Naive thymus-derived CD8-positive, alpha-beta T cell (primary cell): ENCODE measurements around the gene DOCK10. TPM values are rescaled to one million over a fixed set of nuclear protein-coding genes. Genes with fewer than 3 reads are reported as not detected.

Experiments used
- ATAC-seq, 2 donors: fragments of 150-1000 bp; cut with Tn5 transposase in 1 of 2; sonication (Bioruptor Pico), chemical (Tn5 transposase) in 1 of 2; 1 replicate in 1 of 2; 2 replicates in 1 of 2; pipeline ENCODE4 v1.10.0; 2021; ENCODE audit warnings: mild to moderate bottlenecking in 2 of 2, moderate library complexity in 2 of 2
- POLR2A ChIA-PET: fragments of 350-600 bp; sonication (Branson Sonifier 250); formaldehyde crosslinking; loops from one replicate; lab custom pipeline; 2021; ENCODE audit warnings: antibody characterized with exemption; lab: Charles Lee
- DNase-seq, 10 donors: peaks; one replicate each; pipeline versions ENCODE4 v3.0.0 to v3.0.0-alpha.2; 2020 to 2022
- H3K27ac Mint-ChIP-seq, 10 donors: one replicate each; pipeline ENCODE4 v1.8.0; 2020 to 2022; ENCODE audit warnings: mild to moderate bottlenecking in 10 of 10, mixed read lengths in 10 of 10, moderate library complexity in 4 of 10, inconsistent platforms in 1 of 10
- H3K27me3 Mint-ChIP-seq, 5 donors: one replicate each; pipeline ENCODE4 v1.8.0; 2021 to 2022; ENCODE audit warnings: mixed read lengths in 5 of 5
- H3K36me3 Mint-ChIP-seq, 3 donors: one replicate each; pipeline ENCODE4 v1.8.0; 2020 to 2022; ENCODE audit warnings: mixed read lengths in 3 of 3, mild to moderate bottlenecking in 2 of 3, inconsistent platforms in 1 of 3
- H3K4me1 Mint-ChIP-seq, 4 donors: one replicate each; pipeline ENCODE4 v1.8.0; 2021 to 2022; ENCODE audit warnings: mixed read lengths in 4 of 4
- H3K4me3 Mint-ChIP-seq, 10 donors: one replicate each; pipeline ENCODE4 v1.8.0; 2020 to 2022; ENCODE audit warnings: mild to moderate bottlenecking in 10 of 10, mixed read lengths in 10 of 10, moderate library complexity in 6 of 10, inconsistent platforms in 1 of 10
- H3K9me3 Mint-ChIP-seq, 9 donors: one replicate each; pipeline ENCODE4 v1.8.0; 2020 to 2022; ENCODE audit warnings: mixed read lengths in 9 of 9, mild to moderate bottlenecking in 3 of 9, inconsistent platforms in 1 of 9, moderate library complexity in 1 of 9
- polyA plus RNA-seq, 3 donors: library from polyadenylated mRNA; unstranded; fragments of 300-500 nt; fragmentation: Illumina TruSeq; gene quantifications; one replicate each; pipeline ENCODE4 v1.2.3, GENCODE V29; 2021
- total RNA-seq, 8 experiments: library from RNA in 2 of 8; stranded (reverse) in 2 of 8; gene quantifications; one replicate each; pipeline ENCODE4 v1.2.3 and lab custom pipeline; 2021 to 2026

Gene DOCK10
- total and polyA plus RNA-seq, 5 experiments from 2014 or later = 34.1 to 180 (median 57.9) TPM

- POLR2A ChIA-PET = interaction anchor here (0.7 kb wide), 1 partner anchor 17 kb away, joined by 3 read pairs; no protein-coding TSS in a partner anchor
- peak overlapping the region in 2 of 10 donors; percentile 10 to 59 for H3K4me3 Mint-ChIP-seq
- H3K27ac Mint-ChIP-seq = peak overlapping the region; percentile 38 to 82 (median 72)
- no peak for DNase-seq
- no peaks in the 10 kb centered on the region for H3K27me3 Mint-ChIP-seq
- ATAC-seq = no peak
- peaks cover 0 to 1% (median 0%) of the 10 kb centered on the region in 9 donors for H3K9me3 Mint-ChIP-seq
- H3K36me3 Mint-ChIP-seq = peaks cover 10 to 68% (median 20%) of the 10 kb centered on the region in 3 donors
- H3K4me1 Mint-ChIP-seq = peaks cover 36 to 65% (median 62%) of the 10 kb centered on the region in 4 donors
Observed at GRCh38 chr2:224908818-224909217, 133.4 kb downstream of the DOCK10 start.

DNA sequence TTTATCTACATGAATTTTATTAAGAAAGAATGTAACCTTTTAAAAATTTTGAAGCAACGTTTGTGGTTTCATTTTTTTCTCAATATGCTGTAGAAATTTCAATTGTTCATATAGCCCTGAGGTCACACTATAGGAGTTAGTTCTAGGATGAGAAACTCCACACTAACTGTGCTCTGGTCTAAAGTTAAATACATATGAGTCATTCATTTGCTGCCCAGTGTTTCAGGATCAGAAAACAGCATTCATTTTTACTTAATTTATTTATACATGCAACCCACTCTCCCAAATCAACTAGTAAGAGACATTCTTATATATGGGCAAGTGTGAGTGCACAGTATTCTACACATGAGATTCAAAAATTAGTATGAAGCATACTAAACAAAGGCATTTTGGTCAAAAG lies 137.9 kb downstream of the DOCK10 start:
- no peaks in the 10 kb centered on the region for H3K27me3 Mint-ChIP-seq
- POLR2A ChIA-PET = no interaction called here

DNA sequence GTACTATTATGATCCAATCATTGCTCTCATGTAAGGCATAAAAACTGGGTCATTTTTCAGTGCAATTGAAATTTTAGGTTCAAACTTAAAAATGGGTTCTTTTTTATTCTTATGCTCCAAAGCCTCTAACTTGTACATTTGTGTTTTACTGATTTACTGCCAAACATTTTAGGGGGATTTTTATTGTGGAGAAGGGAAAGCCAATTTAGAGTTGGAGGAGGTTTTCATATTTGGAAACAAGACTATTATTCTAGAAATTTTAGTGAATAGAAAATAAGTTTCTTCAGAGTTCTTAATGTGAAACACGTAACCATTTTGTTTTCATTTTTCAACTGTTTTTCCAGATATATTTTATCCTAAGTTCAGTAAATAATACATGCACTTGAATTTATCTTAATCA lies 138.6 kb downstream of the DOCK10 start:
- POLR2A ChIA-PET = no interaction called here

More for the DNA sequence above, 137.9 kb downstream of the DOCK10 start:
- Mint-ChIP-seq H3K36me3 (peaks cover 13 to 62% (median 20%) of the 10 kb centered on the region in 3 donors), H3K27ac (peak overlapping the region in 1 of 10 donors; percentile 56), H3K4me1 (peaks cover 27 to 57% (median 48%) of the 10 kb centered on the region in 4 donors), H3K9me3 (peaks cover 0 to 1% (median 0%) of the 10 kb centered on the region in 9 donors), H3K4me3 (no peak overlapping the region)
- DNase-seq (no peak), ATAC-seq (no peak)

DNA sequence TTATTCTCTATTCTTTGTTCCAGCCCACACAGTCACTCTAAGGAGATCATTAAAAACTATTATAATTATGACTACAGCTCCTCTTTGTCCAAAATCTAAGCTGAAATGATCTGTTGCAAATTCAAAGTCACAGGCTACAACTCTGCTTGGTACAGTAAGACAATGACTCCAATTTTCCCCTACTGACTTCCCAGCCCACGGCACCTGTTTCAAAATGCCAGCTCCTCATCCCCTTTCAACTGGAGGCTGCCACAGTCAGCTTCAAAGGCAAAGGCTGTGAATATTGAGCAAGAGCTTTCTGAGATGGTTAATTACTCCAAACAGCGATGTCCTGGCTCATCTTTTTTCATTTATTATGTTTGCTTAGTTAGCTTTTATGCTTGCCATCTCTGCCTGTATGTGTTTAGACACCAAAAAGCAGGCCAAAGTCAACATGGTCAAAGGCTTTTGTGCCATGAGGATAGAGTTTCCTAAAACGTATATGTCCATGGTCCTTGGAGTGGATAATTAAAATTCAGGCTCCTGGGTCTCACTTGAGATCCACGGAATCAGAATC lies 141.1 kb downstream of the DOCK10 start:
- Mint-ChIP-seq H3K9me3 (no peaks in the 10 kb centered on the region), H3K36me3 (peaks cover 6 to 60% (median 15%) of the 10 kb centered on the region in 3 donors), H3K4me3 (no peak overlapping the region), H3K27ac (peak overlapping the region in 7 of 10 donors; percentile 18 to 73 (median 64)), H3K4me1 (peaks cover 23 to 46% (median 37%) of the 10 kb centered on the region in 4 donors), H3K27me3 (no peaks in the 10 kb centered on the region)
- POLR2A ChIA-PET = no interaction called here
- ATAC-seq = no peak
- no peak for DNase-seq

More for the DNA sequence above, 138.6 kb downstream of the DOCK10 start:
- DNase-seq (no peak), ATAC-seq (no peak)
- peaks cover 13 to 63% (median 21%) of the 10 kb centered on the region in 3 donors for H3K36me3 Mint-ChIP-seq
- peaks cover 24 to 53% (median 42%) of the 10 kb centered on the region in 4 donors for H3K4me1 Mint-ChIP-seq
- peaks cover 0 to 1% (median 0%) of the 10 kb centered on the region in 9 donors for H3K9me3 Mint-ChIP-seq
- H3K27ac Mint-ChIP-seq = peak overlapping the region in 4 of 10 donors; percentile 20 to 64 (median 50)
- H3K4me3 Mint-ChIP-seq = no peak overlapping the region
- no peaks in the 10 kb centered on the region for H3K27me3 Mint-ChIP-seq

- DNase-seq (no peak), ATAC-seq (no peak)
- peaks cover 27 to 56% (median 51%) of the 10 kb centered on the region in 4 donors for H3K4me1 Mint-ChIP-seq
- no peaks in the 10 kb centered on the region for H3K27me3 Mint-ChIP-seq
- POLR2A ChIA-PET = no interaction called here
- peak overlapping the region in 3 of 10 donors; percentile 5 to 51 (median 41) for H3K4me3 Mint-ChIP-seq
- H3K9me3 Mint-ChIP-seq = no peaks in the 10 kb centered on the region
- peaks cover 13 to 87% (median 24%) of the 10 kb centered on the region in 3 donors for H3K36me3 Mint-ChIP-seq
- H3K27ac Mint-ChIP-seq = peak overlapping the region in 8 of 10 donors; percentile 24 to 90 (median 78)
Observed at GRCh38 chr2:224895377-224895776, 146.9 kb downstream of the DOCK10 start.

DNA sequence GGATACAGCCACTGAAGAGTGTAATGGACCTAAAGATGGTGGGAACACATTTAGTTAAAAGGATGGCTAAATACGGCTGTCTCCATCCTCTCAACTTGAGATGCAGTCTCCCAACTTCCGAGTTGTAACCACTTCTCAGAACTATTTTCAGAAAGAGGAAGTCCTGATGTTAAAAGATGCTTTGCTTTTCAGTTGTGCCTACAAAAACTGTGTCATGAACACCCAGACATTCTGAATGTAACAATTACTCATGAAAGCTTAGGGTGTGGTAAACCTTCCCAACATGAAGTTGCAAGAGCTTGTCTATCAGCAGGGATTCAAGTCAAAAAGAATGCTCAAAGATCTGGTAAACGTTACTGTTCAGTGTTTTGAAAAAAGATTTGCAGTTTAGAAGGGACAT lies 147.9 kb downstream of the DOCK10 start:
- ATAC-seq = peak; percentile 47 to 53
- POLR2A ChIA-PET = no interaction called here
- Mint-ChIP-seq H3K27ac (peak overlapping the region; percentile 54 to 90 (median 79)), H3K27me3 (no peaks in the 10 kb centered on the region), H3K36me3 (peaks cover 18 to 93% (median 27%) of the 10 kb centered on the region in 3 donors), H3K4me1 (peaks cover 32 to 60% (median 55%) of the 10 kb centered on the region in 4 donors), H3K9me3 (no peaks in the 10 kb centered on the region), H3K4me3 (peak overlapping the region in 8 of 10 donors; percentile 5 to 52 (median 34))
- peak in 2 of 10 donors; percentile 13 to 27 for DNase-seq

DNA sequence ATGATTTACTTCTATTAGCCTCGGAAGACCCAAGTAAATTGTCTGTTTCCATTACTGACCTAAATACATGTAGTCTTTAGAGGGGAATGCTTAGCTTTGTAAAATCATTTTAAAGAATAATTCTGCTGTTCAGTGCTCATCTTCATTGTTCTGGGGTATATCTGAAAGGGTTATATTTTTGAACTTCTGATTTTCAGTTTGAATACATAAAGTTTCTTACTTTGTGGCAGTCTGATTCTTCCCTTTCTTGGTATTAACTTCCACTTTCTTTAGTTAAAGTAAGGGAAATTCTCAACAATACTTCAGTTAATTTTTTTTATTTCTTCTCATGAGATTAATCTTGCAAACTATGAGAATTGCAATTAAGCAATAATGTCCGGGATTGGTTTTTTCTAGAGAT lies 148.4 kb downstream of the DOCK10 start:
- Mint-ChIP-seq H3K27ac (peak overlapping the region in 8 of 10 donors; percentile 46 to 90 (median 78)), H3K4me1 (peaks cover 32 to 59% (median 53%) of the 10 kb centered on the region in 4 donors), H3K36me3 (peaks cover 21 to 94% (median 26%) of the 10 kb centered on the region in 3 donors), H3K9me3 (no peaks in the 10 kb centered on the region), H3K4me3 (peak overlapping the region in 1 of 10 donors; percentile 52), H3K27me3 (no peaks in the 10 kb centered on the region)
- DNase-seq (no peak), ATAC-seq (no peak)
- POLR2A ChIA-PET = no interaction called here

GRCh38 chr2:224892574-224893204 lies 149.6 kb downstream of the DOCK10 start:
- peak overlapping the region in 2 of 10 donors; percentile 11 to 66 for H3K4me3 Mint-ChIP-seq
- no peak for ATAC-seq
- peaks cover 19 to 93% (median 29%) of the 10 kb centered on the region in 3 donors for H3K36me3 Mint-ChIP-seq
- H3K27ac Mint-ChIP-seq = peak overlapping the region in 8 of 10 donors; percentile 22 to 88 (median 82)
- H3K9me3 Mint-ChIP-seq = no peaks in the 10 kb centered on the region
- POLR2A ChIA-PET = no interaction called here
- H3K4me1 Mint-ChIP-seq = peaks cover 28 to 56% (median 52%) of the 10 kb centered on the region in 4 donors
- DNase-seq = no peak
- no peaks in the 10 kb centered on the region for H3K27me3 Mint-ChIP-seq

GRCh38 chr2:224890372-224890771 lies 151.9 kb downstream of the DOCK10 start:
- DNase-seq = no peak
- ATAC-seq = no peak
- Mint-ChIP-seq H3K27ac (peak overlapping the region in 9 of 10 donors; percentile 21 to 79 (median 42)), H3K36me3 (peaks cover 19 to 95% (median 28%) of the 10 kb centered on the region in 3 donors), H3K4me1 (peaks cover 28 to 56% (median 51%) of the 10 kb centered on the region in 4 donors), H3K27me3 (no peaks in the 10 kb centered on the region), H3K4me3 (no peak overlapping the region), H3K9me3 (no peaks in the 10 kb centered on the region)
- POLR2A ChIA-PET = no interaction called here

- H3K9me3 Mint-ChIP-seq = no peaks in the 10 kb centered on the region
- H3K4me1 Mint-ChIP-seq = peaks cover 13 to 53% (median 46%) of the 10 kb centered on the region in 4 donors
- H3K36me3 Mint-ChIP-seq = peaks cover 19 to 95% (median 34%) of the 10 kb centered on the region in 3 donors
- no peak overlapping the region for H3K4me3 Mint-ChIP-seq
- POLR2A ChIA-PET = interaction anchor here (0.9 kb wide), 1 partner anchor 56 kb away, joined by 4 read pairs; no protein-coding TSS in a partner anchor
- ATAC-seq (peak; percentile 49 to 52), DNase-seq (peak in 1 of 10 donors; percentile 10)
- peak overlapping the region in 2 of 10 donors; percentile 70 to 84 for H3K27ac Mint-ChIP-seq
- H3K27me3 Mint-ChIP-seq = no peaks in the 10 kb centered on the region
Observed at GRCh38 chr2:224887141-224887540, 155.1 kb downstream of the DOCK10 start.

DNA sequence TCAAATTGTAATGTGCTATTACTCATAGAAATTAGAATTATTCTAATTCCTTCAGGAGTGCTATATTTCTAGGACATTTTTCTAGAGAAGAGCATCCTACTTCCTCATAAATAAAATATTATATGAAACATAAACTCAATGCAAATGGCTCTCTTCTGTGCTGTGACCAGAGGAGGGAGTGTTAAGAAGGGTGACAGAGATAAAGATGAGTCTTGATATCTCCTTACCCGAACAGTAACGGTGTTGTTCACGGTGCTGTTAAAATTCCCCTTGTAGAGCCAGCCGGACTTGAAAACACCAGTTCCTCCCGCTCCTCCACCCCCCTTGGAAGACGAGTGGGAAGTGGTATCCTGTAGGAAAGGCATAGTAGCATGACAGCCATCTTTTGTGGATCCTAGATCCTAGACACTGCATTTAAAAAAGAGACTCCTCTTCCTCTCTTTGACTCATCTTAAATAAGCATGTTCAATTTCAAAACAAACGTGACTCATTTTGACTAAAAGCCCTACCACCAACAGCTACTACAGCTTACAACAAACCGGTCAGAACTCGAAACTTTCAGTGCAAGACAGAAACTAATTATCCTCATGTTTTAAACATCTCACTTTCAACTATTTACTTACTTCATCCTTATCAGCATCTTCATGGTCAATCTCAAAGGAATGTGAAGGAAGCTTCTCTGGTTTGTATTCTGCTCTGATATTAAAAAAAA lies 156.3 kb downstream of the DOCK10 start:
- POLR2A ChIA-PET = no interaction called here

GRCh38 chr2:224885291-224885690 lies 157.0 kb downstream of the DOCK10 start:
- POLR2A ChIA-PET = no interaction called here
- ATAC-seq = no peak
- Mint-ChIP-seq H3K9me3 (no peaks in the 10 kb centered on the region), H3K36me3 (peaks cover 11 to 94% (median 37%) of the 10 kb centered on the region in 3 donors), H3K4me1 (peaks cover 16 to 57% (median 53%) of the 10 kb centered on the region in 4 donors), H3K27me3 (no peaks in the 10 kb centered on the region), H3K27ac (peak overlapping the region in 7 of 10 donors; percentile 46 to 86 (median 84)), H3K4me3 (no peak overlapping the region)
- no peak for DNase-seq

More for the DNA sequence above, 156.3 kb downstream of the DOCK10 start:
- Mint-ChIP-seq H3K4me1 (peaks cover 20 to 60% (median 57%) of the 10 kb centered on the region in 4 donors), H3K27ac (peak overlapping the region in 8 of 10 donors; percentile 12 to 92 (median 78)), H3K36me3 (peaks cover 18 to 95% (median 39%) of the 10 kb centered on the region in 3 donors), H3K9me3 (no peaks in the 10 kb centered on the region), H3K27me3 (no peaks in the 10 kb centered on the region), H3K4me3 (no peak overlapping the region)
- ATAC-seq = no peak
- no peak for DNase-seq
